ENCODE results near the gene ITPKA. TPM values are rescaled to one million over a fixed set of nuclear protein-coding genes. Genes with fewer than 3 reads are reported as not detected.

Gene ITPKA
- polyA plus RNA-seq, 2 of the 4 experiments (the other 2 are of a cell fraction): 0.52 to 1.1 TPM

DNA sequence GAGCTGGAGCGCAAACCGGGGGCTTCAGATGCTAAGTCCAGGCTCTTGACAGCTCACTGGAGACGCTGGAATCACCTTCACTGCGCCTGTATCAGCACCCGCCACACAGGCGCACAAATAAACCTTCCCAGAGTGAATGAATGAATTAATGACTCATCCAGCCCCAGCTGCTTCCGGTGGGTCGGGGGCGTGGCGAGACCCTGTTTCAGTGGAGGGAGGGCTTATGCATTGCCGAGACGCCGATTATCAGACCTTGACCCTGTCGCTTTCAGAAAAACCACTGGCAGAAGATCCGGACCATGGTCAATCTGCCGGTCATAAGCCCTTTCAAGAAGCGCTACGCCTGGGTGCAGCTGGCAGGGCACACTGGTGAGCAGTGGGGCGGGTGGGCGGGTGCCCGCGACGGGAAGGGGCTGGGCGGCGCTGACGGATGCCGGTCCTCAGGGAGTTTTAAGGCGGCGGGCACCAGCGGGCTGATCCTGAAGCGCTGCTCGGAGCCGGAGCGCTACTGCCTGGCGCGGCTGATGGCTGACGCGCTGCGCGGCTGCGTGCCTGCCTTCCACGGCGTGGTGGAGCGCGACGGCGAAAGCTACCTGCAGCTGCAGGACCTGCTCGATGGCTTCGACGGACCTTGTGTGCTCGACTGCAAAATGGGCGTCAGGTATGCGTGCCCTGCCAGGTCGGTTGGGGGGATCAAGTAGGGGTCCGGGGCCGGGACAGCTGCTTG, 7.7 kb downstream of the ITPKA start:
- Histone ChIP-seq H3K9me3 (no peaks in the 10 kb centered on the region), H3K27ac (no peak overlapping the region), H3K4me3 (no peak overlapping the region), H3K4me1 (no peaks in the 10 kb centered on the region), H3K4me2 (no peak overlapping the region)
- ChIA-PET CTCF (no interaction called here), POLR2A (no interaction called here)
- FAIRE-seq: no peak
- TF ChIP-seq NFE2L2 (conservative IDR thresholded peaks at IDR 0.05; ENCODE audit: low read length) (no peak), MAZ (IDR thresholded peaks at IDR 0.05; ENCODE audit: borderline replicate concordance, low read depth, low read length) (no peak), EHMT2 (IDR thresholded peaks at IDR 0.05; ENCODE audit: low read depth) (no peak), CBX2 (IDR thresholded peaks at IDR 0.05; ENCODE audit: borderline replicate concordance, low read depth) (no peak), HDAC2 (IDR thresholded peaks at IDR 0.05) (no peak), BCL3 (IDR thresholded peaks at IDR 0.05) (no peak), RCOR1 (IDR thresholded peaks at IDR 0.05; ENCODE audit: low read depth, low read length) (no peak), CEBPB (IDR thresholded peaks at IDR 0.05) (no peak), HOXB13 (CRISPR knock-in tag; IDR thresholded peaks at IDR 0.05; ENCODE audit: low read depth) (no peak)
- TF ChIP-seq, protein P1, sequence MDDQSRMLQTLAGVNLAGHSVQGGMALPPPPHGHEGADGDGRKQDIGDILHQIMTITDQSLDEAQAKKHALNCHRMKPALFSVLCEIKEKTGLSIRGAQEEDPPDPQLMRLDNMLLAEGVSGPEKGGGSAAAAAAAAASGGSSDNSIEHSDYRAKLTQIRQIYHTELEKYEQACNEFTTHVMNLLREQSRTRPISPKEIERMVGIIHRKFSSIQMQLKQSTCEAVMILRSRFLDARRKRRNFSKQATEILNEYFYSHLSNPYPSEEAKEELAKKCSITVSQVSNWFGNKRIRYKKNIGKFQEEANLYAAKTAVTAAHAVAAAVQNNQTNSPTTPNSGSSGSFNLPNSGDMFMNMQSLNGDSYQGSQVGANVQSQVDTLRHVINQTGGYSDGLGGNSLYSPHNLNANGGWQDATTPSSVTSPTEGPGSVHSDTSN (IDR thresholded peaks at IDR 0.05): no peak
- TF ChIP-seq, protein P2, sequence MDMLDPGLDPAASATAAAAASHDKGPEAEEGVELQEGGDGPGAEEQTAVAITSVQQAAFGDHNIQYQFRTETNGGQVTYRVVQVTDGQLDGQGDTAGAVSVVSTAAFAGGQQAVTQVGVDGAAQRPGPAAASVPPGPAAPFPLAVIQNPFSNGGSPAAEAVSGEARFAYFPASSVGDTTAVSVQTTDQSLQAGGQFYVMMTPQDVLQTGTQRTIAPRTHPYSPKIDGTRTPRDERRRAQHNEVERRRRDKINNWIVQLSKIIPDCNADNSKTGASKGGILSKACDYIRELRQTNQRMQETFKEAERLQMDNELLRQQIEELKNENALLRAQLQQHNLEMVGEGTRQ (IDR thresholded peaks at IDR 0.05): no peak
- ATAC-seq: no peak
- no peak for DNase-seq (ENCODE audit: low read depth in 1 of 2, low spot score in 1 of 2)
- WGBS (ENCODE audit: missing lambda C conversion rate): 86% methylated on average over 29 of the region's 56 CpGs

GRCh38 chr15:41501931-41502794, 8.5 kb downstream of the ITPKA start:
- Histone ChIP-seq H3K9me3 (no peaks in the 10 kb centered on the region), H3K4me1 (no peaks in the 10 kb centered on the region), H3K4me2 (no peak overlapping the region), H3K4me3 (no peak overlapping the region), H3K27ac (no peak overlapping the region)
- TF ChIP-seq CTCF (IDR thresholded peaks at IDR 0.05) (no peak), HOXA7 (CRISPR knock-in tag; IDR thresholded peaks at IDR 0.05) (no peak), HOXB13 (CRISPR knock-in tag; IDR thresholded peaks at IDR 0.05; ENCODE audit: low read depth) (no peak), SMC3 (IDR thresholded peaks at IDR 0.05) (no peak), TFCP2L1 (CRISPR knock-in tag; IDR thresholded peaks at IDR 0.05) (no peak), POLR2A (IDR thresholded peaks at IDR 0.05; ENCODE audit: low read length) (no peak), KDM1A (IDR thresholded peaks at IDR 0.05; ENCODE audit: low read depth) (no peak), ZC3H11A (IDR thresholded peaks at IDR 0.05) (no peak), CBX8 (IDR thresholded peaks at IDR 0.05) (no peak), ESRRA (IDR thresholded peaks at IDR 0.05; ENCODE audit: borderline replicate concordance, low read length) (no peak), RFX5 (IDR thresholded peaks at IDR 0.05) (no peak), TP53 (CRISPR knock-in tag; IDR thresholded peaks at IDR 0.05) (no peak)
- TF ChIP-seq, protein P3, sequence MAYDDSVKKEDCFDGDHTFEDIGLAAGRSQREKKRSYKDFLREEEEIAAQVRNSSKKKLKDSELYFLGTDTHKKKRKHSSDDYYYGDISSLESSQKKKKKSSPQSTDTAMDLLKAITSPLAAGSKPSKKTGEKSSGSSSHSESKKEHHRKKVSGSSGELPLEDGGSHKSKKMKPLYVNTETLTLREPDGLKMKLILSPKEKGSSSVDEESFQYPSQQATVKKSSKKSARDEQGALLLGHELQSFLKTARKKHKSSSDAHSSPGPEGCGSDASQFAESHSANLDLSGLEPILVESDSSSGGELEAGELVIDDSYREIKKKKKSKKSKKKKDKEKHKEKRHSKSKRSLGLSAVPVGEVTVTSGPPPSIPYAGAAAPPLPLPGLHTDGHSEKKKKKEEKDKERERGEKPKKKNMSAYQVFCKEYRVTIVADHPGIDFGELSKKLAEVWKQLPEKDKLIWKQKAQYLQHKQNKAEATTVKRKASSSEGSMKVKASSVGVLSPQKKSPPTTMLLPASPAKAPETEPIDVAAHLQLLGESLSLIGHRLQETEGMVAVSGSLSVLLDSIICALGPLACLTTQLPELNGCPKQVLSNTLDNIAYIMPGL (CRISPR knock-in tag; IDR thresholded peaks at IDR 0.05; ENCODE audit: borderline replicate concordance): no peak
- TF ChIP-seq, protein P4, sequence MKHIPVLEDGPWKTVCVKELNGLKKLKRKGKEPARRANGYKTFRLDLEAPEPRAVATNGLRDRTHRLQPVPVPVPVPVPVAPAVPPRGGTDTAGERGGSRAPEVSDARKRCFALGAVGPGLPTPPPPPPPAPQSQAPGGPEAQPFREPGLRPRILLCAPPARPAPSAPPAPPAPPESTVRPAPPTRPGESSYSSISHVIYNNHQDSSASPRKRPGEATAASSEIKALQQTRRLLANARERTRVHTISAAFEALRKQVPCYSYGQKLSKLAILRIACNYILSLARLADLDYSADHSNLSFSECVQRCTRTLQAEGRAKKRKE (CRISPR knock-in tag; IDR thresholded peaks at IDR 0.05; ENCODE audit: low read depth): no peak
- TF ChIP-seq, protein P5, sequence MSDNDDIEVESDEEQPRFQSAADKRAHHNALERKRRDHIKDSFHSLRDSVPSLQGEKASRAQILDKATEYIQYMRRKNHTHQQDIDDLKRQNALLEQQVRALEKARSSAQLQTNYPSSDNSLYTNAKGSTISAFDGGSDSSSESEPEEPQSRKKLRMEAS (IDR thresholded peaks at IDR 0.05): no peak
- ChIA-PET CTCF (no interaction called here), POLR2A (no interaction called here)
- DNase-seq (ENCODE audit: low read depth in 1 of 2, low spot score in 1 of 2): no peak
- no peak for FAIRE-seq
- ATAC-seq: no peak
- WGBS (ENCODE audit: missing lambda C conversion rate): 91% methylated on average over 36 of the region's 64 CpGs
